ENCODE measurements around the gene RSPO4.

- TF ChIP-seq CTCF (IDR thresholded peaks at IDR 0.05) (no peak), POLR2A (IDR thresholded peaks at IDR 0.05) (no peak)
Observed at GRCh38 chr20:926670-927069, 75.4 kb downstream of the RSPO4 start.

Measured in Peyer's patch (tissue), 4 donors.